ENCODE results near the gene MRPL39. TPM values are rescaled to one million over a fixed set of nuclear protein-coding genes. Genes with fewer than 3 reads are reported as not detected.

The MRPL39 gene
- total and polyA plus RNA-seq, 10 donors: 14.4 to 34.3 (median 20.8) TPM

DNA sequence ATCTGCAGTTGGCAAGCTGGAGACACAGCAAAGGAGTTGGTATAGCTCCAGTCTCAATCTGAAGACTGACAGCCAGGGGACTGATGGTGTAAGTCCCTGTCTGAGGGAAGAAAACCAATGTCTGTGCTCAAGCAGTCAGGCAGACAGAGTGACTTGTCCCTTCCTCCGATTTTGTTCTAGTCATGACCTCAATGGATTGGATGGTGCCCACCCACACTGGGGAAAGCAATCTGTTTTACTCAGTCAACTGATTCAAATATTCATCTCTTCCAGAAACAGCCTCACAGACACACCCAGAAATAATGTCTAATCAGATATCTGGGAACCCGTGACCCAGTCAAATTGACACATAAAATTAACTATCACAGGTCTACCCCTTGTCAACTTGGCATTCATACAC, 11.9 kb upstream of the MRPL39 start:
- 66 to 93% (median 92%) methylated on average over 2 of the region's 2 CpGs for WGBS, 5 donors
- TF ChIP-seq, protein P1, sequence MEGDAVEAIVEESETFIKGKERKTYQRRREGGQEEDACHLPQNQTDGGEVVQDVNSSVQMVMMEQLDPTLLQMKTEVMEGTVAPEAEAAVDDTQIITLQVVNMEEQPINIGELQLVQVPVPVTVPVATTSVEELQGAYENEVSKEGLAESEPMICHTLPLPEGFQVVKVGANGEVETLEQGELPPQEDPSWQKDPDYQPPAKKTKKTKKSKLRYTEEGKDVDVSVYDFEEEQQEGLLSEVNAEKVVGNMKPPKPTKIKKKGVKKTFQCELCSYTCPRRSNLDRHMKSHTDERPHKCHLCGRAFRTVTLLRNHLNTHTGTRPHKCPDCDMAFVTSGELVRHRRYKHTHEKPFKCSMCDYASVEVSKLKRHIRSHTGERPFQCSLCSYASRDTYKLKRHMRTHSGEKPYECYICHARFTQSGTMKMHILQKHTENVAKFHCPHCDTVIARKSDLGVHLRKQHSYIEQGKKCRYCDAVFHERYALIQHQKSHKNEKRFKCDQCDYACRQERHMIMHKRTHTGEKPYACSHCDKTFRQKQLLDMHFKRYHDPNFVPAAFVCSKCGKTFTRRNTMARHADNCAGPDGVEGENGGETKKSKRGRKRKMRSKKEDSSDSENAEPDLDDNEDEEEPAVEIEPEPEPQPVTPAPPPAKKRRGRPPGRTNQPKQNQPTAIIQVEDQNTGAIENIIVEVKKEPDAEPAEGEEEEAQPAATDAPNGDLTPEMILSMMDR (IDR thresholded peaks at IDR 0.05 in 8 of 11, conservative IDR thresholded peaks at IDR 0.05 in 3 of 11): no peak
- TF ChIP-seq POLR2A (IDR thresholded peaks at IDR 0.05) (no peak), POLR2AphosphoS5 (IDR thresholded peaks at IDR 0.05) (no peak)
- intact Hi-C loops (cut with DNase I; ENCODE audit: low total_unique reads): no loop called here

DNA sequence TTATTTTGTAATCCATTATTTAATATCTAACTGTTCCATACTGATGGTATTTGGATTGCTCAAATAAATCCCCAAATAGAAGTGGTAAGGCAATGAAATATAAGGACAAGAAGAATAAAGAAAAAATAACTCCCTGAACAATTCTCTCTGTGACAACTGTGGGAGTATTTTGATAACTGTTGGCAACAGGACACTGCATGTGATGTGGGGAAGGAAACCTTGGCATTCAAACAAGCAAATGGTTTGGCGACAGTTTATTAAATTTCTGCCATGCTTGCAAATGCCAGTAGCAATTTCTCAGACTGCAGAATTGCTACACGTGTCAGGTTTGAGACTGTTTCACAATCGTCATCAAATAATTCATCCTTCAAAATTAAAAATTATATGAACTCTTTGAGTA, 8.6 kb upstream of the MRPL39 start:
- H3K36me3 ChIP-seq: no peaks in the 10 kb centered on the region
- WGBS, 5 donors: 84 to 91% (median 87%) methylated on average over 3 of the region's 3 CpGs
- H3K27me3 ChIP-seq (replicated peaks in 1 of 7): no peaks in the 10 kb centered on the region
- no peaks in the 10 kb centered on the region for H3K9me3 ChIP-seq
- no peak overlapping the region for H3K27ac ChIP-seq
- H3K4me1 ChIP-seq: no peaks in the 10 kb centered on the region
- TF ChIP-seq POLR2A (IDR thresholded peaks at IDR 0.05) (no peak), POLR2AphosphoS5 (IDR thresholded peaks at IDR 0.05) (no peak)
- TF ChIP-seq, protein P1 (IDR thresholded peaks at IDR 0.05 in 8 of 11, conservative IDR thresholded peaks at IDR 0.05 in 3 of 11): no peak
- DNase-seq: no peak
- no peak overlapping the region for H3K4me3 ChIP-seq
- intact Hi-C loops (cut with DNase I; ENCODE audit: low total_unique reads): no loop called here

More for the DNA sequence above, 11.9 kb upstream of the MRPL39 start:
- H3K27me3 ChIP-seq (replicated peaks in 1 of 7): no peaks in the 10 kb centered on the region
- H3K4me3 ChIP-seq: no peak overlapping the region
- no peak overlapping the region for H3K27ac ChIP-seq
- no peaks in the 10 kb centered on the region for H3K9me3 ChIP-seq
- no peaks in the 10 kb centered on the region for H3K4me1 ChIP-seq
- DNase-seq: no peak
- no peaks in the 10 kb centered on the region for H3K36me3 ChIP-seq

DNA sequence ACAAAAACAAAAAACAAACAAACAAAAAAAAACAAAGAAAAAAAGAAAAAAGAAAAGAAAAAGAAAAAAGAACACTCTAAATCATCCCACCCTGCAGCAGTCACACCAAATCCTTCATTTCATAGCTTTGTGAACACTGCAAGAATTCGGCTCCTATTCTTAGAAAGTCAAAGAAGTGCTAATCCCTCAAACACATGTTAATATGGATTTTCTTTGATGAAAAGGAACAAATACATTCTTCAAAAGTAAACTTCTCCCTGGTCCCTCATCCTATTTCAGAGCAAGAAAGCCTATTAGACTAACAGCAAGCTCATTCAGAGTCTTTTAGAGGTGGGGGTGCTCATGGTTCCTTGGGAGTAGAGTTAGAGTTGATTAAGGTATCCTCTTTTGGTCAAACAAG, 7.2 kb upstream of the MRPL39 start:
- Histone ChIP-seq H3K4me1 (no peaks in the 10 kb centered on the region), H3K27ac (no peak overlapping the region), H3K4me3 (no peak overlapping the region), H3K36me3 (no peaks in the 10 kb centered on the region), H3K27me3 (replicated peaks in 1 of 7) (no peaks in the 10 kb centered on the region), H3K9me3 (no peaks in the 10 kb centered on the region)
- TF ChIP-seq POLR2A (IDR thresholded peaks at IDR 0.05) (no peak), POLR2AphosphoS5 (IDR thresholded peaks at IDR 0.05) (no peak)
- TF ChIP-seq, protein P1 (IDR thresholded peaks at IDR 0.05 in 8 of 11, conservative IDR thresholded peaks at IDR 0.05 in 3 of 11): no peak
- no peak for DNase-seq
- WGBS, 5 donors: 90 to 100% (median 95%) methylated on average over 1 of the region's 1 CpG
- intact Hi-C loops (cut with DNase I; ENCODE audit: low total_unique reads): no loop called here

DNA sequence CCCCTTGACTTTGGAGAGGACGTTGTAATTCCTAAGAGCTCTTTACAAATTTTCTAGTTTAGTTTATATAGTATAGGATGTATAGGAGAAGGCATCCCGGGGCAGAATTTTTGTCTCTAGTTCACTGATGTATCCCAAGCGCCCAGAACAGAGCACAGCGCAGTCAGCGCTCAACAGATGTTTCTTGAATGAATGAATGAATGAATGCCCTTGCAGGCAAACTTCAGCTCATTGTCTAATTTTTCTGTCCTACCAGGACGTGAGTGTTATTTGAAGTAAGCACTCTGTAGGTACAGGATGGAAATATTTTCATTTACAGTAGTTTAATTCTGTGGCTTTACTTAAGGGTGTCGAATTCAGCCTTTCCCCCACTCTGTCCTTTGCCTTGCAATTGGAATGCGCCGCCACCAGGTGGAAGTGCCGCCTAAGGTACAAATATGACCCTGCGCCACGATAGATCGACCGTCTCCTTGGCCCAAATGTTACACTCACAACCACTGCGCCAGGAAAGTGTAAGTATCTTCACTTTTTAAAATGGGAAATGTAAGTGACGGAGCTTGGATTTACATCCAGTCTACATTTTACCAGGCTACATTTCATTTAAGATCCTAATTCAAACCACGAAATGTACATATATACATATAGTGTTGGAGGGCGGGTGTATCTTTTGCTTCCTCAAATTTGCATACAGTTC, 910 bp upstream of the MRPL39 start:
- Histone ChIP-seq H3K4me3 (peak overlapping the region; percentile 73 to 90 (median 81)), H3K9me3 (no peaks in the 10 kb centered on the region), H3K27me3 (replicated peaks in 1 of 7) (no peaks in the 10 kb centered on the region), H3K36me3 (peaks cover 0 to 30% (median 10%) of the 10 kb centered on the region in 6 donors), H3K4me1 (peaks cover 25 to 51% (median 40%) of the 10 kb centered on the region in 6 donors), H3K27ac (peak overlapping the region in 6 of 8 donors; percentile 81 to 90 (median 88))
- 4 to 8% (median 6%) methylated on average over 18 of the region's 18 CpGs for WGBS, 5 donors
- intact Hi-C loops (cut with DNase I; ENCODE audit: low total_unique reads): loop anchor here (5.0 kb wide), 1 partner anchor 99 kb away; no protein-coding TSS in a partner anchor
- DNase-seq: peak; percentile 93
- no peak for TF ChIP-seq POLR2A (IDR thresholded peaks at IDR 0.05)
- TF ChIP-seq, protein P1 (IDR thresholded peaks at IDR 0.05 in 8 of 11, conservative IDR thresholded peaks at IDR 0.05 in 3 of 11): peak; percentile 81 to 96 (median 94)
